Measurements from ENCODE around the gene ADGRD1.

Gene ADGRD1

DNA sequence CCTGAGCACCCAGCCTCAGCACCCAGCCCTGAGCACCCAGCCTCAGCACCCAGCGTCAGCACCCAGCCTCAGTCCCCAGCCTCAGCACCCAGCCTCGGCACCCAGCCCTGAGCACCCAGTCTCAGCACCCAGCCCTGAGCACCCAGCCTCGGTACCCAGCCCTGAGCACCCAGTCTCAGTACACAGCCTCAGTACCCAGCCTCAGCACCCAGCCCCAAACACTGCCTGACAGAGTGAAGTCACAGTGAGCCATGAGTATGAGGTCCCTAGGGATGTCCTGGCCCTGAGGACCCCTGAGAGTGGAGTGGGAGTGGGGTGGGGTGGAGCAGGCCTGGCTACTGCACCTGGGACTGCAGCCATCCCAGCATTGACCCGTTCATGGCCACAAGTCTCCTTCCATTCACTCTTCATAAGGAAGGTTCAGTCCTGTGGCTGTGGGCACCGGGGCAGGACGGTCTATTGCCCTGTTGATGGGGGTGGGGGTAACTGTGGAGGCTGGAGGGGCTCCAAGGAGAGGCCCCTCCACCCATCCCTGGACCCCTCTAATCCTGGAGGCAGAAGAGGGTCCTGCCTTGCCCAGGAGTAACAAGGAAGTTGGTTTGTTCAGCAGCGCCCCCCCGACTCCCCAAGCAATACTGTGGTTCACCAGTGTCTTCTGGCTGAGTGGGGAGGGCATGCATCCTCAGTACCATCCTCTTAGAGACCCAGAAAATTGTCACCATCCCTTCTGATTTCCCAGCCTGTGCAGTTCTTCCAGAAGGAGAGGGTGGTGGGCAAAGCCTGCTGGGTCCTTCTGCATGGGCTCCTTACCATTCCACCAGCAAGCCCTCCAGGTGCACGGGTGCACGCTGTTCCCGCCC is 140.5 kb downstream of the ADGRD1 start:
- no peak for DNase-seq

DNA sequence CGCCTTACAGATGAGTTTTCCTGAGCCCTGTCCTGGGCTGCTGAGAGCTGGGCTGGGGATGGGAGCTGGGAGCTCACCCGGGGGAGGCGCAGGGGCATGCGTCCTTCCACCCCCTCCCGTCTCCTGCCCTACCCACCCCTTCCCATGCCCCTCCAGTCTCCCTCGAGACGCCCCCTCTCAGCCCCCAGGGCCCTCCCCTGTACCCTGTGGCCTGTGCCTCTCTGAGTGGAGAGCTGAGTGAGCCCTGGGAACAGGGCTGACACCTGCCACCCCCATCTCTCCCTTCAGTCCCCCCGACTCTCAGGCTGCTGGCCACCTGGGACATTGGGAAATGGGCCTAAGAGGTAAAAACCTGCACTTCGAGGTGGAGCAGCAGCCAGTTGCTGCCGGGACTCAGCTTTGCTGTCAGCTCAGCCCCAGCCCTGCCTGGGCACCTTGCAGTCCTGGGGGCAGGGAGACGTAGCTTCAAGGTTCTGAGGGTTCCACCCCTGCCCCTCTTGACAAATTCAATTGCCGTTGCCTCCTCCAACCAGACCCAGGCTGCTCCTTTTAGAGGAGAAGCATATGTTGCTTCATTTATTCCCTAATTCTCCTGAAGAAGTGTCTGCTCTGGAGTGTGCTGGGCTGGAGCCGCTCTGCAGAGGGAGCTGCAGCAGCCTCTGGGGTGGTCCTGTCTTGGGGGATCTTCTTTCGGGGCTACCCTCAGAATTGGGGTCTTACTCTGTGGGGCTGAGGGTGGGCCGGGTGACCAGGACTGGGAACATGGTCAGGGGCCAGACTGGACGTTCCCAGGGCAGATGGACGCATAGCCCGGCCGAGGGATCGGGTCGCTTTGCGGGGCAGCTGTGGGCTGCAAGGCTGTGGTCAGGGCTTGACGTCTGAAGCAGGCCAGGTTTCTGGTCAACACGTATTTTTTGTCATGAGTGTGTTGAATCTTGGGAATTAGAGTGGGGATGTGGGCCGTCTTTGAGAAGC is 141.4 kb downstream of the ADGRD1 start:
- no peak for DNase-seq

DNA sequence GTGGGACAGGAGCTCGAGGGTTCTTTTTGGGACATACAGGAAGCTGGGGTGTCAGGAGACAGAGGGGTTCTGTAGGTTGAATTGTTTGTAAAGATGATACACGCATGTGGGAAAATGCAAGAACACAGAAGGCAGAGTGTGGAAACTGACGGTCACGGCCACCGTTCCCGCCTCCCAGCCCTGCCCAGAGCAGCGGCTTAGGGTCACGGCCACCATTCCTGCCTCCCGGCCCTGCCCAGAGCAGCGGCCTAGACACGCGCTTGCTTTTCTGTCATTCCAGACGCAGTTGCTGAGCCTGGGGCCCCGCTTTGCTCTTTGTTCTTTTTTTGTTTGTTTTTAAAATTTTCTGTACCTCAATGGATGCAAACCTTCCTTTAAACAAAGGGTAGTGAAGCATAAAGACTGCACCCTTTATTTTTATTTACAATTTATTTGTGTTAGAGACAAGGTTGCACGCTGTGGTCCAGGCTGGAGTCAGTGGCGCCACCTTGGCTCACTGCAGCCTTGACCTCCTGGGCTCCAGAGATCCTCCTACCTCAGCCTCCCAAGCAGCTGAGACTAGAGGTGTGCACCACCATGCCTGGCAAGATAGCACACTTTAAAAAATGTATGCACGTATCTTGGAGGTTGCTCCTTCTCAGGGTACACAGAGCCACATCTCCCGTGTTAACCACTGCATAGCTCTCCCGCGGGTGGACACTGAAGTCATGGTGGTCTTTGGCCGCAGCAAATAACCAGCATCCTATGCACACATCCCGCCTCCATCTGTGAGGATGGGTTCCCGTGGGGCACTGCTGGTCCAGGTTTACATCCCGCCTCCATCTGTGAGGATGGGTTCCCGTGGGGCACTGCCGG is 142.3 kb downstream of the ADGRD1 start:
- no peak for DNase-seq

DNA sequence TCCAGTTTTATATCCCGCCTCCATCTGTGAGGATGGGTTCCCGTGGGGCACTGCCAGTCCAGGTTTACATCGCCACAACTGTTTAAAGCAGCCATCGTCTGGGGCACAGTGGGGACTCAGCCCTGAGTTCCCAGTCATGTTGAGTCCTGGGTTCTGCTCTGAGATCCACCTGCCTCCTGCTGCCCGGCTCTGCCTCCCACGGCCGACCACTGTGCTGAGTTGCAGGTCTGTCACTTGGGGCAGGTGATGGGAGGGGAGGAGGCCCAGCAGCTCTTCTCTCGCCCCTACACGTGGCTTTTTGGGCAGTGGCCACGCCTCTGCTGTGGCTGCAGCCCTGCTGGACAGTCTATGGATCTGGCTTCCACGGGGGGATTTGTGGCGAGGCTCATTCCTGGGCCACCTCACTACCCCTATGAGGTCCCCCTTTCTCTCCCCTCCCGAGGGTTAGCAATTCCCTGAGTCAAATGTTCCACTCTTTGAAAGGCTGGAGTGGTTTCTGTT is 143.0 kb downstream of the ADGRD1 start:
- no peak for DNase-seq

DNA sequence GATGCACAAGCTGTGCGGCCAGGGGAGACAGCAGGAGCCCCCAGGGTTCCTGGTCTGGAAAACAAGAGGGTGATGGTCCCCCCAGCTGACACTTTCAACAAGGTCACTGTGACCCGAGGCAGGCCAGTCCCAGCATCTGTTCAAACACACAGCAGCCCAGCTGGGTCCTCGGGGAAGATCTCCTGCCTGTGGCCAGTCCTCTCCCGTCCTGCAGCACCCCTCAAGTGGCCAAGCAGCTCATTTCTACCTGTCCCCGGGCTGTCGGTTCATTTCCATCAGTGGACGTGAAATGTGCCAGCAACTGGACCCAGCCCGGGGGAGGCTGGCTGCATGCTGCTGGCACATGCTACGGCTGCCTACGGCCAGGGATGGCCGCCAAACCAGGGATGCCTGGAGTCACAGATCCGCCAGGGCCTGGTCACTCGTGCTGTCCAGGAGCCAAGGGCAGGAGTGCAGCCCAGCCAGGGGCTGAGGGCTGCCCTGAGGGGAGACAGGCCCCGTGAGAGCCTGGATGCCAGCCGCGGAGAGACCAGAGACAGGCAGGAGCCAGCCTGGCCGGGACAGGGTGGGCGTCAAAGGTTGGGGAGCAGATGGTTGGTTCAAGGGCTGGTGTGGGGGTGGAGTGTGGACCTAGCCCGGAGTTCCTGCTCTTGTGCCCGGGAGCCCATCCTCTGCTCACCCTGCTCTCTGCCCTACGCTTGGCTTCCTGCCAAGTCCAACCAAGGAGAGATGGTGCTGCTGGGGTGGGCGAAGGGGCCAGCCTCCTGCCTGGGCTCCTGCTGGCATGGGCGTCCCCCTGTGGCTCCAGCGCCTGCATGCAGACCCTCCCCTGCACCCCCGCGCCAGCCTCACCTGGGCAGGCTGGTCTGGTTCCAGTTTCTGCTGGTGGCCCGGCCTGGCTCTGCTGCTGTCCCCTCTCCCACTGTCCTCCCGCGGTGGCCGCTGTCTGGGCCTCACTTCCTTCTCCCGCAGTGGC is 143.8 kb downstream of the ADGRD1 start:
- no peak for DNase-seq

DNA sequence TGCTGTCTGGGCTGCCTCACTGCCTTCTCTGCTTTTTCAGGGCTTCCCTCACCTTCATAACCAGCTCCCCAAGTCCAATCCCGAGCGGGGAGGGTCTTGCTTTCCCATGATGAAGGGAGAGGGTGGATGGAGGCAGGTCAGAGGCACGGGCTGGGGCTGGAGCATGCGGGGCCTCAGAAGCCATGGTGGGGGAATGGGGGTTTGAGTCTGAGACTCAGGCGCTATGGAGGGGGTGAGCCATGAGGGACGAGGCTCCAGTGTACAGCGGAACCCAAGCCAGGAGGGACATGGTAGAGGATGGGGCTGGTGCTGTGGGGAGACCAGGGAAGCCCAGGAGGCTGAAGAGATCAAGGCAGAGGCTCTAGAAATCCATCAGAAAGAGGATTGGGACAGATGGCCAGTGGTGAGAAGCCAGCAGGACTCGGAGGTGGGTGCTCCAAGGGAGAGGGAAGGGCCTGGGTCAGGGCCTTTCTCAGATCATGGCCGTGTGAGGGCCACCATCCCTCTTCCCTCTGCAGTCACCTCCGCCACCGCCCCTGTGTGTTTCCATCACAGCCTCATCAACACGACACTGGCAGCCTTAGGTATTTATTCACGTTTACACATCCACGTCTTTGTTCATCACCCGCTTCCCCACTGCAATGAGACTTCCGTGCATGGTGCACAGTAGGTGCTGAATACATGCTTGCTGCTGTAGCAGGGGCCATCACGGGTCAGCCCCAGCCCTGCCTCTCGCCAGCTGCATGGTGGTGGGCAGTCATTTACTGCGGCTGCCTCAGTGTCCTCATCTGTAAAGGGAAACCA is 144.7 kb downstream of the ADGRD1 start:
- DNase-seq = no peak

DNA sequence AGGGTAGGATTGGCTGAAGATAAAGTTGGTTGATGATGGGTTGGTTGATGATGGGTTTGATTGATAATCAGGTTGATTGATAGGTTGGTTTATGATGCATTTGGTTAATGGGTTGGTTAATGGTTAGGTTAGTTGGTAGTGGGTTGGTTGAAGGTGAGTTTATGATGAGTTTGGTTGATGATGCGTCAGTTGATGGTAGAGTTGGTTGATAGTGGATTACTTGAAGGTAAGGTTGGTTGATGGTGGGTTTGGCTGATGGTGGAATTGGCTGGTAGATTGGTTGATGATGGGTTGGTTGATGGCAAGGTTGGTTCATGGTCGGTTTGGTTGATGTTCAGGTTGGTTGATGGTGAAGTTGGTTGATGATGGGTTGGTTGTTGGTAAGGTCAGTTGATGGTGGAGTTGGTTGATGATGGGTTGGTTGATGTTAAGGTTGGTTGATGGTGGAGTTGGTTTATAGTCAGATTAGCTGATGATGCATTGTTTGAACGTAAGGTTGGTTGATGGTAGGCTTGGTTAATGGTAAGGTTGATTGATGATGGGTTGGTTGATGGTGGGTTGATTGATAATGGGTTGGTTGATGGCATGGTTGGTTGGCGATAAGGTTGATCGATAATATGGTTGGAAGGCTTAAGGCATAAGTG is 146.4 kb downstream of the ADGRD1 start:
- no peak for DNase-seq

DNA sequence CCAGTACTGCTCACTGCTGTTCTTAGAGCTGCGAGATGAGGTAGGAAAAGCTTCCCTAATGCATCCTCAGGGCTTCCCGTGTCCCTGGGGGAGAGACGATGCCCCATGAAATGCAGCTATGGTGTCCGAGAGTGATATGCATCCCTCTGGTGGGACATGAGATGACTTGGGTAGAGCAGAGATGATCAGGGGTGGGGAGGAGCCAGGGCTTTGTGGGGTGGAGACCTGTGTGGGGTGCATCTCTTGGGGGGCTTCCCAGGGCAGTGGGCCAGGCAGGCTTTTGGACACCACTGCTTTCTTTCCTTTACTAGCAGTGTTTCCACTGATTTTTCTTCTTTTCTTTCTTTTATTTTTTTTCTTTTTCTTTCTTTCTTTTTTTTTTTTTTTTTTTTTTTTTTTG is 147.3 kb downstream of the ADGRD1 start:
- no peak for DNase-seq

DNA sequence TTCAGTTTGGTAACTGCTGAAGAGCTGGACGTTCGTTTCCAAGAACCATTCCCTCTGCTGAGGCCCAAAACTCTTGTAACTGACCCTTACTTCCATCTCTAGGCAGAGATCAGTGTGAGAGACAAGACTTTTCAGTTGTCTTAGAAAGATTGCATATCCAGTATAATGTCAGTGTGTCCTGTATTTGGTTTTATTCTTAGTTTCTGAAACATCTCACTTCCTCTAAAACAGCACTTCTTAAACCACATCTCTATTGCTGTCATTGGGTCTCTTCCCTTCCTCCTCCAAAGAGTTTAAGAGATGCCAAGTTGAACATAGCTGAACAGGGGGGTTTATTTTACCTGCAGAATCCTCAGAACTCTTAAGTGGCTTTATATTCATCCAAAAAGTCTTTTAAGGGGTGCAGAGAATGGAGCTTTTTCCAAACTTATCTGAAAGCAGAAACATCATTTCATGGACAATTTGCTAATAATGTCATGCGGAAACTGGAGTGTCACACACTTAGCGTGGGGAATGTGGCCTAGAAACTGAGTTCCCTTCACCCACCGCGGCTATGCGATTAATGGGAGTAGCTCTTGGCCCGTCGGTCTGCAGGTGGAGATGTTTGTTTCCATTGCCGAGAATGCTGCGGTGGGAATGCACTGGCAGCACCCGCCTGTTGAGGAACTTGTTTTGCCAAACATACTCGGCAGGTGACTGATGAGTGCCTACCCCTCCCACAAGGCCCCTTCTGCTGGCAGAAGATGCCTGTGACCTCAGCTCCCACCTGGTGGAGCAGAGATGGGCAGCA is 148.2 kb downstream of the ADGRD1 start:
- DNase-seq = no peak

DNA sequence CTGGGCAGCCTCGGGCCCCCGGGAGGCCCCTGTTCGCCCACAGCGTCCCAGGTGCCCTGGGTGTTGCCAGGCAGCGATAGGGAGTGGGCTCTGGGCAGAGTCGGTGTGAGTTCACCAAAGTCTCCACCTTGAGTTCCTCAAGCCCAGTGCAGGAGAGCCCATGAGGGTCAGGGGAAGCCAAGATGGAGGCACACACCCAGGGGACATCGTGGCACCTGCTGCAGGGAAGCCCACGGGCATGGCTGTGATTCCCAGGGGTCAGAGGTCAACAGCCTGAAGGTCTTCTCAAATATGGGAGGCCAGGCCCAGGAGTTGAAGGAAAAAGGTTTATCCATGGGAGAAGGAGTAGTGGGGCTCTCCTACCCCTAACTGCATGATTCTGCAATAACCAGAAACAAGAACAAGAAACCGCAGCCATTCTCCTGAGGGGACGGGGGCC is 148.8 kb downstream of the ADGRD1 start:
- DNase-seq = no peak

DNA sequence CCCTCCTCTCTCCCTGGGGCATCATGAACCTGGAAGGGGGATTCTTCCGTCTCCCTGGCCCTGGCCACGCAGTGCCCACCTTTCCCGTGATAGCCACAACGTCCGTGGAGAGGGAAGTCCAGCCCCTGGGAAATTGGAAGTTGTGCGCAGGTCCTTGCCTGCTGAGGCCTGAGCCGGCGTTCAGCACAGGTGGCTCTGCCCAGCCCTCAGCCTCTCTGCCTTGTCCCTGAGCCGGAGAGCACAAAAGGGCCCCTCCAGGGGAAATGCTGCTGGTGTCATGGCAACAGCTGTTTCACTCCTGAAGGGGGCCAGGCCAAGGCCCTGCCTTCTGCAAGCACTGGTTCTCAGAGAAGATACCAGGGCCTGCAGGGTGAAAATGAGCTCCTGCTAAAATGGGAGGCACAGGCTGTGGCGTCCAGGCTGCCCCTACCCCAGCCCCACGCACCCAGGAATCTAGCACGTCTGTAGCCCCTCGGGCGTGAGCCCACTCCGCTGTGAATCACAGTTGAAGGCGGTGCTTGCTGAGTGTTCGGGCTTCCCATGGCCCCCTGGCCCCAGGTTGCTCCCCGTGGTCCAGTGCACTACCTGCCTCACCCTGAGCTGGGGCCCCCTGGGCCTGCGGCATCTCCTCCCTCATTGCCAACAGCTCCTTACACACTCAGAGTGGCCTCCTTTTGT is 149.4 kb downstream of the ADGRD1 start:
- no peak for DNase-seq

DNA sequence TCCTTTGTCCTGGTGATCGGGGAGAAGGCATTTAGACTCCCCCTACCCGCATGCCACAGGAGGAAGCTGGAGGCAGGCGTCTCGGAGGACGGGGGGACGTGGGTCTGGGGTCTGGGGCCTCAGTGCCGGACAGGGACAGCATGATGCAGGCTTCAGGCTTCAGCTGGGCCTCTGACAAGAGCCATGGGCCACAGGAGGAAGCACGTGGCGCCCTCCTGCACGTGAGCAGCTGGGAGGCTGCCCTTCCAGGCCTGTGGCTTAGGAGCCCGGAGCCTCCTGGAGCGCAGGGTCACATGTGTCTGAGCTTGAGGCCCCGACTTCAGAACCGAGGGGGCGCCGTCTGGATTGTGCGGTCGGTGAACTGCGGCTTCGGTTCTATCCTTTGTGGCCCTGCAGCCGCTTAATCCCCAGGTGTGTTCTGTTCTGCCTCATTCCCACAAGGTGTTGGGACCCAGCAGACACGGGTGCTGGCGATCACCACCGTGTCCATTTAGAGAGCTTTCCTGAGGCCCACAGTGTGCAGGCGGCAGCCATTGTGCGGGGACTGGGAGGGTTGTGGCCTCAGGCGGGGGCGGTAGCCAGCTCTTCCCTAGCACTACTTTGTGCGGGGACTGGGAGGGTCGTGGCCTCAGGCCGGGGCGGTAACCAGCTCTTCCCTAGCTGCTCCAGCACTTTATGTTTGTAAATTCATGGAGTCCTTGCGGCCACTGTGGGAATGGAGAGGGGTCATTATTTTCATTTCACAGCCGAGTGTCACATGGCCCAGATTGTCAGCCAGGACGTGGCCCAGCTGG is 150.2 kb downstream of the ADGRD1 start:
- no peak for DNase-seq

DNA sequence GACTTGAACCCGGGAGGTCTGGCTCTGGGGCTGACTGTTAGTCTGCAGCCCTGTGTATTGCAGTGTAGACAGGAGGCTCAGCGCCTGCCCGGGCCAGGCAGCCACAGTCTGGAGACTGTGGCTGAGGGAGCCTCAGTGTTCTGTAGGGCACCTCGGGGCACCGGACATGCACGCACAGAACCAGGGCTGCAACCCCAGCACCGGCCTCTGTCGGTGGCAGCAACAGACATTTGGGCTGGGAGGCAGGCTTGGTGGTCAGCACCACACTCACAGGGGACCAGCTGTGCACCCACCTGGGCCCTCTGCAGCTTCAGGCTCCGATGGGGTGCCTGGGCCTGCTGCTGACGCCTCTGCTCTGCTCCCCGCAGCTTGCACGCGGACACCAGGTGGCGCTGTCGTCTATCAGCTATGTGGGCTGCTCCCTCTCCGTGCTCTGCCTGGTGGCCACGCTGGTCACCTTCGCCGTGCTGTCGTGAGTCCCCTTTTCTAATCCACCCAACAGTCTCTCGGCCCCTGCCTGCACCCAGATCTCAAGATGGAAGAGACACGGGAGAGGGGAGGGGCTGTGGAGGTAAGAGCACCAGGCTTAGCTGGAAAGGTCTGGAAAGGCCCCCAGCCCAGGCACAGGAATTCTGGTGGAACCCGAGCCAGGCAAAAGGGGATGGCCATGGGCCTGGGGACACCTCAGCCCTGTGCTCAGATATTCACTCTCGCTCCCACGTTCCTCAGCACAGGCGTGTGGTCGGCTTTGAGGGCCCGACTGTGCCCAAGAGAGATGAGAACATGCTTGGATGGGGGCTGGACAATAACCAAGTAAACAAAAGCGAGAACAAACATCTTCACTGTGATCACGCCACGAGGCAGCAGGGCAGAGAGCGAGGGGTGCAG is 151.0 kb downstream of the ADGRD1 start:
- DNase-seq = no peak

DNA sequence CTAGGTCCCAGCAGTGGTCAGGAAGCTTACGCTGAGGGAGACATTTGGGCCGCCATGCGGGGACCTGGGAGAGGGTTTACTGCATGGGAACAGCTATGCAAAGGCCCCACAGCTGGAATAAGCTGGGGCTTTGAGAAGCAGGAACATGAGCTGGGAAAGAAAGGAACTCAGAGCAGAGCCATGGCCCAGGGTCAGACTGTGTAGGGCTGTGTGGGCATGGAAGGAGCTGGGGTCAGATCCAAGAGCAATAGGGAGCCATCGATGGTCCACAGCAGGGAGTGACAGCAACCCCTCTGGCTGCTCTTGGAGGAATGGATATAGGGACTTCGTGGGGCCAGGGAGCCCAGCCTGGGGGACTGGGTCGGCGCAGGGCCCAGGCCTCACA is 151.6 kb downstream of the ADGRD1 start:
- DNase-seq = no peak

DNA sequence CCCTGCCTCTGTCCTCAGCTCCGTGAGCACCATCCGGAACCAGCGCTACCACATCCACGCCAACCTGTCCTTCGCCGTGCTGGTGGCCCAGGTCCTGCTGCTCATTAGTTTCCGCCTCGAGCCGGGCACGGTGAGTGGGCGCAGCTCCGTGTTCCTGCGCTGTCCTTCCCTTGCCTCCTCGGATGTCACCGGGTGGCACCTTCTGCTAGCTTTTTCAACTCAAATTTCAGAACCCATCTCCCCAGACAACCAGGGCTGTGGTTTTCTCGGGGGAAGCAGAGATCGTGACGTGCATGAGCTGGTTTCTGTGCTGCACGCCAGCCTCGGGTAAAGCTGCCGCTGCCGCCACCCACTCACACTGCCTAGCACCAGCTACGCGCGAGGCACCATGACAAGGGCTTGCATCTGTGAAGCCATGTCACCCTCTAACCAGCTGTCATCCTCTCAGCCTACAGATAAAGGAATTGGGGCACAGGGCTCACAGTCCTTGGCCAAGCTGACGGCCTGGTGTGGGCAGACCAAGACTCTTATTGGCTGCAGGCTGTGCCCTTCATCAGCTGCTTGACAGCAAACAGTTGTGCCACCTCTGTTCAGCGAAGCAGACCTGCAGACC is 152.1 kb downstream of the ADGRD1 start:
- DNase-seq = no peak

DNA sequence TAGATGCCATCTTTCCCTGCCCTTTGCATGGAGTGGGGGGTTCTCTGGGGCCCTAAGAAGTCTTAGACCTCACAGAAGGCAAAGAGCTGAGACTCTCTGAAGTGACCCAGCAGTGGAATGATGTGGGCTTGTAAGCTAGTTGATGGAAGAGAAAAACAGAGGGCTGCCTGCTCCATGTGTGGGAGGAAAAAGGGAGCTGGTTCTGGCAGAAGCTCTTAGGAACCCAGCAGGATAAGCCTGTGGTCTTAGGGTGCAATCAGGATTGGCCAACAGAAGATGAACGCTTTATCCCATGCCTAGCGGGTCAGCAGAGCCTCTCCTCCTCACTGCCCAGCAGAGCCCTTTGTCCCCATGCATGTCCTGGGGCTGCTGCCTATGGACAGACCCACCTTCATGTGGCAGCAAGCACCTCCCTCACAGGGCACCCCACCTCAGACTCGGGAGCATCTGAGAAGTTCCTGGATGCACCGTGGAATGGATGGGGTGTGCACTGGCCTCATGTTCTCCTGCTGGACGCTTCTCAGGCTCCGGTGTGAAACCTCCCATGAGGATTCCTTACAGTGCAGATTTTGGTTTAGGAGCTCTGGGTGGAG is 152.7 kb downstream of the ADGRD1 start:
- no peak for DNase-seq

Measured in HCEC 1CT (cell line).